Measurements from ENCODE around the gene ASPSCR1. TPM values are rescaled to one million over a fixed set of nuclear protein-coding genes. Genes with fewer than 3 reads are reported as not detected.

Gene ASPSCR1
- polyA plus RNA-seq, 1 experiment = 15.4 TPM

GRCh38 chr17:82046903-82047302 is 69.5 kb downstream of the ASPSCR1 start:
- H3K27me3 ChIP-seq (ENCODE audit: control insufficient read depth, insufficient read depth, low read length) = no peaks in the 10 kb centered on the region
- CTCF ChIA-PET = interaction anchor here (1.9 kb wide), 1 partner anchor 9 kb away, joined by 5 read pairs; the partner anchor contains the start of gene DCXR
- POLR2A ChIA-PET = no interaction called here

GRCh38 chr17:82047379-82047778 is 70.0 kb downstream of the ASPSCR1 start:
- ChIA-PET POLR2A (no interaction called here), CTCF (interaction anchor here (0.6 to 1.9 kb wide), 2 partner anchors 10 to 111 kb away, joined by 3 to 5 read pairs; partner anchors contain the start of gene DCXR)
- Histone ChIP-seq H3K36me3 (ENCODE audit: control insufficient read depth, insufficient read depth, low read length) (peaks cover 20% of the 10 kb centered on the region), H3K4me3 (ENCODE audit: low read depth, low read length) (no peak overlapping the region), H3K27me3 (ENCODE audit: control insufficient read depth, insufficient read depth, low read length) (no peaks in the 10 kb centered on the region)
- DNase-seq (ENCODE audit: low read depth) = no peak
- TF ChIP-seq CTCF (IDR thresholded peaks at IDR 0.05; ENCODE audit: insufficient read depth, low read depth, low read length) = no peak

More at GRCh38 chr17:82046903-82047302, 69.5 kb downstream of the ASPSCR1 start:
- Histone ChIP-seq H3K36me3 (ENCODE audit: control insufficient read depth, insufficient read depth, low read length) (peaks cover 20% of the 10 kb centered on the region), H3K4me3 (ENCODE audit: low read depth, low read length) (no peak overlapping the region)
- no peak for TF ChIP-seq CTCF (IDR thresholded peaks at IDR 0.05; ENCODE audit: insufficient read depth, low read depth, low read length)
- DNase-seq (ENCODE audit: low read depth) = no peak

GRCh38 chr17:82047914-82048570 is 70.6 kb downstream of the ASPSCR1 start:
- DNase-seq (ENCODE audit: low read depth) = no peak
- ChIA-PET CTCF (interaction anchor here (0.6 to 1.9 kb wide), 2 partner anchors 10 to 110 kb away, joined by 3 to 5 read pairs; partner anchors contain the start of gene DCXR), POLR2A (no interaction called here)
- H3K4me3 ChIP-seq (ENCODE audit: low read depth, low read length) = no peak overlapping the region
- H3K27me3 ChIP-seq (ENCODE audit: control insufficient read depth, insufficient read depth, low read length) = no peaks in the 10 kb centered on the region
- peaks cover 20% of the 10 kb centered on the region for H3K36me3 ChIP-seq (ENCODE audit: control insufficient read depth, insufficient read depth, low read length)
- TF ChIP-seq CTCF (IDR thresholded peaks at IDR 0.05; ENCODE audit: insufficient read depth, low read depth, low read length) = no peak

DNA sequence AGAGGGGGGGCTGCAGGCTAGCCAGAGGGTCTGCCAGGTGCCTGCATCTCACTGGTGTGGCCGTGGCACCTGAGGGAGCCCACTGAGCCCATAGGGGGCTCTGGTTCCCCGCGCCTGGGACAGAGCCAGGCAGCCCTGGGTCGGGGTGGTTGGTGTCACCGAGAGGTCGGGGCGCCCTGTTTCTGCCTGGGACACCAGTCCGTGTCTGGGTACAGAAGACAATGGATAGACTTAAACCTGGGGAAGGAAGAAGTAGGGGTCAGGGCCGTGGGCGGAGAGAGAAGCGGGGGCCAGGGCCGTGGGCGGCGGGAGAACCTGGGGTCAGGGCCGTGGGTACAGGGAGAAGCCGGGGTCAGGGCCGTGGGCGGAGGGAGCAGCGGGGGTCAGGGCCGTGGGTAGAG is 71.1 kb downstream of the ASPSCR1 start:
- H3K36me3 ChIP-seq (ENCODE audit: control insufficient read depth, insufficient read depth, low read length) = peaks cover 23% of the 10 kb centered on the region
- no peak for DNase-seq (ENCODE audit: low read depth)
- ChIA-PET POLR2A (no interaction called here), CTCF (interaction anchor here (2.9 kb wide), 1 partner anchor 11 kb away, joined by 23 read pairs; the partner anchor contains the start of gene DCXR)
- no peaks in the 10 kb centered on the region for H3K27me3 ChIP-seq (ENCODE audit: control insufficient read depth, insufficient read depth, low read length)
- H3K4me3 ChIP-seq (ENCODE audit: low read depth, low read length) = no peak overlapping the region
- TF ChIP-seq CTCF (IDR thresholded peaks at IDR 0.05; ENCODE audit: insufficient read depth, low read depth, low read length) = no peak

DNA sequence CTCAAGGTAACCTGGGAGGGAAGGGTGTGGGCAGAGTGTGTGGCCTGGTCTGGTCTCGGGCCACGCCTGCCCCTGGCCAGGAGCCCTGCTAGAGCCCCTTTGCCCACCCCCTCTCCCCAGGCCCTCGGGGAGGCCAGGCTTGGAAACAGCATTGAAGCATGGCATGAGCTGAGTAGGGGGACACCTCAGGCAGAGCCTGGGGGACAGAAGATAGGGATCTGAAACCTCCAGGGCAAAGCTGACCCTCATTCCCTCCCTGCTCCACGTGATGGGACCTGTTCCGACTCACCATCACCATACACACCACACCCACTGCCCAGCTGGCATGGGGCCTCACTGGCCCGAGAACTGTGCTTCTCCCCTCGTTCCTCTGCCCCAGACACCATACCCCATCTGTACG is 71.7 kb downstream of the ASPSCR1 start:
- POLR2A ChIA-PET = no interaction called here
- no peak overlapping the region for H3K4me3 ChIP-seq (ENCODE audit: low read depth, low read length)
- peaks cover 28% of the 10 kb centered on the region for H3K36me3 ChIP-seq (ENCODE audit: control insufficient read depth, insufficient read depth, low read length)
- no peaks in the 10 kb centered on the region for H3K27me3 ChIP-seq (ENCODE audit: control insufficient read depth, insufficient read depth, low read length)
- CTCF ChIA-PET = interaction anchor here (2.9 kb wide), 1 partner anchor 12 kb away, joined by 23 read pairs; the partner anchor contains the start of gene DCXR
- no peak for DNase-seq (ENCODE audit: low read depth)
- TF ChIP-seq CTCF (IDR thresholded peaks at IDR 0.05; ENCODE audit: insufficient read depth, low read depth, low read length) = no peak
